ENCODE measurements around the gene APIP.
A peak's percentile ranks its signal among the peaks of the same experiment; 100 is the strongest.

Gene APIP

GRCh38 chr11:34846467-34846866, 69.7 kb downstream of the APIP start:
- TF ChIP-seq CTCF (IDR thresholded peaks at IDR 0.05), result no peak

GRCh38 chr11:34844463-34845112, 71.6 kb downstream of the APIP start:
- no peak for TF ChIP-seq CTCF (IDR thresholded peaks at IDR 0.05)

GRCh38 chr11:34843271-34843670, 72.9 kb downstream of the APIP start:
- no peak for TF ChIP-seq CTCF (IDR thresholded peaks at IDR 0.05)

- peak; percentile 59 for TF ChIP-seq CTCF (IDR thresholded peaks at IDR 0.05)
Measured at GRCh38 chr11:34840736-34841386, 75.3 kb downstream of the APIP start.

- no peak for TF ChIP-seq CTCF (IDR thresholded peaks at IDR 0.05)
Measured at GRCh38 chr11:34839969-34840368, 76.2 kb downstream of the APIP start.

GRCh38 chr11:34836958-34837856, 79.0 kb downstream of the APIP start:
- no peak for TF ChIP-seq CTCF (IDR thresholded peaks at IDR 0.05)

- TF ChIP-seq CTCF (IDR thresholded peaks at IDR 0.05), result no peak
Measured at GRCh38 chr11:34833602-34834001, 82.6 kb downstream of the APIP start.
